ENCODE results near the gene TBC1D1. TPM values are rescaled to one million over a fixed set of nuclear protein-coding genes. Genes with fewer than 3 reads are reported as not detected.
A peak's percentile ranks its signal among the peaks of the same experiment; 100 is the strongest.

The TBC1D1 gene
- total RNA-seq, 4 donors from 2014 or later: 122 to 258 (median 139) TPM

GRCh38 chr4:38124961-38125360 is 234.1 kb downstream of the TBC1D1 start:
- no peaks in the 10 kb centered on the region for H3K27me3 ChIP-seq
- H3K36me3 ChIP-seq: peaks cover 0 to 5% (median 2%) of the 10 kb centered on the region in 4 donors
- WGBS, 2 donors (ENCODE audit: low coverage in 1 of 2): 94 to 97% methylated on average over 3 to 5 of the region's 5 CpGs
- intact Hi-C loops (cut with DNase I; ENCODE audit: low total_unique reads): no loop called here
- TF ChIP-seq EP300 (IDR thresholded peaks at IDR 0.05; ENCODE audit: low read depth) (no peak), POLR2A (IDR thresholded peaks at IDR 0.05) (no peak), POLR2AphosphoS5 (IDR thresholded peaks at IDR 0.05) (no peak)
- TF ChIP-seq, protein P1, sequence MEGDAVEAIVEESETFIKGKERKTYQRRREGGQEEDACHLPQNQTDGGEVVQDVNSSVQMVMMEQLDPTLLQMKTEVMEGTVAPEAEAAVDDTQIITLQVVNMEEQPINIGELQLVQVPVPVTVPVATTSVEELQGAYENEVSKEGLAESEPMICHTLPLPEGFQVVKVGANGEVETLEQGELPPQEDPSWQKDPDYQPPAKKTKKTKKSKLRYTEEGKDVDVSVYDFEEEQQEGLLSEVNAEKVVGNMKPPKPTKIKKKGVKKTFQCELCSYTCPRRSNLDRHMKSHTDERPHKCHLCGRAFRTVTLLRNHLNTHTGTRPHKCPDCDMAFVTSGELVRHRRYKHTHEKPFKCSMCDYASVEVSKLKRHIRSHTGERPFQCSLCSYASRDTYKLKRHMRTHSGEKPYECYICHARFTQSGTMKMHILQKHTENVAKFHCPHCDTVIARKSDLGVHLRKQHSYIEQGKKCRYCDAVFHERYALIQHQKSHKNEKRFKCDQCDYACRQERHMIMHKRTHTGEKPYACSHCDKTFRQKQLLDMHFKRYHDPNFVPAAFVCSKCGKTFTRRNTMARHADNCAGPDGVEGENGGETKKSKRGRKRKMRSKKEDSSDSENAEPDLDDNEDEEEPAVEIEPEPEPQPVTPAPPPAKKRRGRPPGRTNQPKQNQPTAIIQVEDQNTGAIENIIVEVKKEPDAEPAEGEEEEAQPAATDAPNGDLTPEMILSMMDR (IDR thresholded peaks at IDR 0.05): no peak
- H3K4me1 ChIP-seq: peaks cover 11 to 20% (median 16%) of the 10 kb centered on the region in 4 donors
- H3K9me3 ChIP-seq: no peaks in the 10 kb centered on the region
- H3K4me3 ChIP-seq: no peak overlapping the region
- no peak for DNase-seq
- in situ Hi-C loops (cut with MboI; ENCODE audit: low pct_ligation_motif_present in 1 of 4, low pct_unique_long_range_greater_than_20kb in 1 of 4, low sequenced_read_pairs in 3 of 4): no loop called here
- H3K27ac ChIP-seq: no peak overlapping the region

DNA sequence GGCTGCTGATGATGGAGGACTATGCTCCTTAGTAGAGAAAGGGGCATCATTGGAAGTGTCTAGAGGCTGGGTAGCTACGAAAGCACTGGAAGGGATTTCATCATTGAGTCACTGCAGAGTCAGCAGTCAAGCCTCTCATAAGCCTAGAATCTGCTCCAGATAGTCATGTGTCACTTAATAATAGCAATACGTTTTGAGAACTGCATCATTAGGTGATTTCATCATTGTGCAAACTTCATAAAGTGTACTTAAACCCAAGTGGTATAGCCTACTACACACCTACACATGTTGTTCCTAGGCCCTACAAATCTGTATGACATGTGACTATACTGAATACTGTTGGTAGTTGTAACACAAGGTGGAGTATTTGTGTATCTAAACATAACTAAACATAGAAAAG is 234.9 kb downstream of the TBC1D1 start:
- Histone ChIP-seq H3K27me3 (no peaks in the 10 kb centered on the region), H3K27ac (no peak overlapping the region), H3K4me1 (peaks cover 15 to 26% (median 20%) of the 10 kb centered on the region in 4 donors), H3K4me3 (no peak overlapping the region), H3K36me3 (peaks cover 0 to 5% (median 2%) of the 10 kb centered on the region in 4 donors), H3K9me3 (no peaks in the 10 kb centered on the region)
- intact Hi-C loops (cut with DNase I; ENCODE audit: low total_unique reads): no loop called here
- no peak for DNase-seq
- TF ChIP-seq EP300 (IDR thresholded peaks at IDR 0.05; ENCODE audit: low read depth): no peak
- TF ChIP-seq POLR2A (IDR thresholded peaks at IDR 0.05): no peak
- no peak for TF ChIP-seq POLR2AphosphoS5 (IDR thresholded peaks at IDR 0.05)
- TF ChIP-seq, protein P1 (IDR thresholded peaks at IDR 0.05): no peak
- WGBS, 2 donors (ENCODE audit: low coverage in 1 of 2): 77 to 90% methylated on average over 2 of the region's 2 CpGs
- in situ Hi-C loops (cut with MboI; ENCODE audit: low pct_ligation_motif_present in 1 of 4, low pct_unique_long_range_greater_than_20kb in 1 of 4, low sequenced_read_pairs in 3 of 4): no loop called here

- Histone ChIP-seq H3K27me3 (no peaks in the 10 kb centered on the region), H3K27ac (peak overlapping the region; percentile 28 to 57 (median 48)), H3K9me3 (no peaks in the 10 kb centered on the region), H3K4me3 (no peak overlapping the region), H3K4me1 (peaks cover 35 to 56% (median 48%) of the 10 kb centered on the region in 4 donors), H3K36me3 (peaks cover 0 to 4% (median 2%) of the 10 kb centered on the region in 4 donors)
- DNase-seq: peak; percentile 60
- in situ Hi-C loops (cut with MboI; ENCODE audit: low pct_ligation_motif_present in 1 of 4, low pct_unique_long_range_greater_than_20kb in 1 of 4, low sequenced_read_pairs in 3 of 4): no loop called here
- 0 to 28% methylated on average over 1 to 7 of the region's 7 CpGs for WGBS, 2 donors (ENCODE audit: low coverage in 1 of 2)
- TF ChIP-seq POLR2AphosphoS5 (IDR thresholded peaks at IDR 0.05) (no peak), EP300 (IDR thresholded peaks at IDR 0.05; ENCODE audit: low read depth) (no peak), POLR2A (IDR thresholded peaks at IDR 0.05) (no peak)
- TF ChIP-seq, protein P1 (IDR thresholded peaks at IDR 0.05): no peak
- intact Hi-C loops (cut with DNase I; ENCODE audit: low total_unique reads): no loop called here
Measured at GRCh38 chr4:38128478-38129459, 237.9 kb downstream of the TBC1D1 start.

DNA sequence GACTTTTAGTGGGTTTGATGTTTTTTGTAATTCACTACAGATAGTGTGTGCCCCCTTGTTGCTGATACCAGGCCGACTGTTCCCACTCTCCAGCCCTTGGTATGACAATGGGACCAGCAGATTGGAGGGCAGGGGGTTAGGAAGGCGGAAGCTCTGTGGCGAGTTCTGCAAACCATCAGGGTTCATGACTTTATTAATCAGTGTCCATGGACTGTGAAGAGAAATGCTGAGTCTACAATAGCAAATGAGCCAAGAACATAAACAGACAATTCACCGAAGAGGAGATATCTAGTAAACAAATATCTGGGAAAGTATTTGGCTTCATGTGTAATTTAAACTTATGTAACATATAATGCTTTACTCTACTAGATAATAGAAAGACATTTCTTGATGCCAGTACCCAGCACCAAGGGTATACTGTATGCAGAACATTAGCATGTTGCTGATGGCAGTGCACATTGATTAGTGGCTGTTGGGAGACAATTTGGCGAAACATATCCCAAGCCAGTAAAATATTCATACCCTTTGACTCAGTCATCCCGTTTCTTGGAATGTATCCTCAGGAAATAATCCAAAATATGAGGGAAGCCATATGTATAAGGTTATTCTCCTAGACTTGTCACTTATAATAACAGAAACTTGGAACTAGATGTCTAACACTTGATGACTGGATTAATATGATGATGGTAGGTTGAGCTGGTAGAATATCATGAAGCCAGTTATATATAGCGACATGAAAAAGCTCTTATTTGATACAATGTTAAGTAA is 238.8 kb downstream of the TBC1D1 start:
- H3K4me1 ChIP-seq: peaks cover 40 to 64% (median 55%) of the 10 kb centered on the region in 4 donors
- no peaks in the 10 kb centered on the region for H3K27me3 ChIP-seq
- intact Hi-C loops (cut with DNase I; ENCODE audit: low total_unique reads): no loop called here
- no peak for DNase-seq
- WGBS, 2 donors (ENCODE audit: low coverage in 1 of 2): 50 to 61% methylated on average over 2 to 7 of the region's 7 CpGs
- in situ Hi-C loops (cut with MboI; ENCODE audit: low pct_ligation_motif_present in 1 of 4, low pct_unique_long_range_greater_than_20kb in 1 of 4, low sequenced_read_pairs in 3 of 4): no loop called here
- no peak overlapping the region for H3K4me3 ChIP-seq
- TF ChIP-seq EP300 (IDR thresholded peaks at IDR 0.05; ENCODE audit: low read depth): no peak
- TF ChIP-seq, protein P1 (IDR thresholded peaks at IDR 0.05): no peak
- no peak for TF ChIP-seq POLR2A (IDR thresholded peaks at IDR 0.05)
- peaks cover 0 to 2% (median 0%) of the 10 kb centered on the region in 4 donors for H3K36me3 ChIP-seq
- no peaks in the 10 kb centered on the region for H3K9me3 ChIP-seq
- peak overlapping the region; percentile 28 to 57 (median 48) for H3K27ac ChIP-seq

Data from transverse colon (tissue), 4 donors.